ENCODE measurements around the gene KLHL33. TPM values are rescaled to one million over a fixed set of nuclear protein-coding genes. Genes with fewer than 3 reads are reported as not detected.

The KLHL33 gene
- total and polyA plus RNA-seq, 10 of the 15 experiments (the other 5 are each of a cell fraction or from before 2014, with no cell fraction given), result 0.01 to 0.16 (median 0.04) TPM; not detected in 5

GRCh38 chr14:20469242-20469889 is 33.4 kb upstream of the KLHL33 start, which contains the start of gene PNP (continued):
- peak in 1 of 2 experiments; percentile 26; a peak in 1 of 4 replicates for TF ChIP-seq BHLHE40 (IDR thresholded peaks at IDR 0.05; ENCODE audit: borderline replicate concordance in 1 of 2, low read depth in 2 of 2, low read length in 1 of 2)
- TF ChIP-seq ZBTB11 (CRISPR knock-in tag; IDR thresholded peaks at IDR 0.05), result no peak
- TF ChIP-seq POU2F2 (IDR thresholded peaks at IDR 0.05; ENCODE audit: borderline replicate concordance, low read depth, low read length), result peak; percentile 93; the same call in 2 of the 3 replicates
- TF ChIP-seq REST (IDR thresholded peaks at IDR 0.05; ENCODE audit: low read depth, low read length), result no peak
- peak; percentile 72 for TF ChIP-seq NBN (IDR thresholded peaks at IDR 0.05)
- peak; percentile 72; the same call in 1 of the 2 replicates for TF ChIP-seq TCF12 (IDR thresholded peaks at IDR 0.05; ENCODE audit: low read depth, low read length)
- no peak for TF ChIP-seq CEBPB (IDR thresholded peaks at IDR 0.05; ENCODE audit: borderline replicate concordance in 1 of 2, low read depth in 2 of 2, low read length in 2 of 2)
- TF ChIP-seq, protein P1, sequence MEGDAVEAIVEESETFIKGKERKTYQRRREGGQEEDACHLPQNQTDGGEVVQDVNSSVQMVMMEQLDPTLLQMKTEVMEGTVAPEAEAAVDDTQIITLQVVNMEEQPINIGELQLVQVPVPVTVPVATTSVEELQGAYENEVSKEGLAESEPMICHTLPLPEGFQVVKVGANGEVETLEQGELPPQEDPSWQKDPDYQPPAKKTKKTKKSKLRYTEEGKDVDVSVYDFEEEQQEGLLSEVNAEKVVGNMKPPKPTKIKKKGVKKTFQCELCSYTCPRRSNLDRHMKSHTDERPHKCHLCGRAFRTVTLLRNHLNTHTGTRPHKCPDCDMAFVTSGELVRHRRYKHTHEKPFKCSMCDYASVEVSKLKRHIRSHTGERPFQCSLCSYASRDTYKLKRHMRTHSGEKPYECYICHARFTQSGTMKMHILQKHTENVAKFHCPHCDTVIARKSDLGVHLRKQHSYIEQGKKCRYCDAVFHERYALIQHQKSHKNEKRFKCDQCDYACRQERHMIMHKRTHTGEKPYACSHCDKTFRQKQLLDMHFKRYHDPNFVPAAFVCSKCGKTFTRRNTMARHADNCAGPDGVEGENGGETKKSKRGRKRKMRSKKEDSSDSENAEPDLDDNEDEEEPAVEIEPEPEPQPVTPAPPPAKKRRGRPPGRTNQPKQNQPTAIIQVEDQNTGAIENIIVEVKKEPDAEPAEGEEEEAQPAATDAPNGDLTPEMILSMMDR (IDR thresholded peaks at IDR 0.05 in 2 of 3, conservative IDR thresholded peaks at IDR 0.05 in 1 of 3; ENCODE audit: control insufficient read depth in 2 of 3, extremely low read depth in 1 of 3, insufficient read depth in 1 of 3, low read depth in 3 of 3, low read length in 3 of 3), result 0 out of 6 replicates have a peak, but pooled peaks of 1 of the 3 experiments have one; percentile 7
- no peak for TF ChIP-seq RAD21 (IDR thresholded peaks at IDR 0.05; ENCODE audit: insufficient read depth, low read depth, low read length)
- TF ChIP-seq PKNOX1 (IDR thresholded peaks at IDR 0.05), result peak; percentile 21; the same call in 1 of the 2 replicates
- TF ChIP-seq FOS (IDR thresholded peaks at IDR 0.05; ENCODE audit: borderline replicate concordance, extremely low read depth, insufficient read length), result no peak
- TF ChIP-seq ZZZ3 (IDR thresholded peaks at IDR 0.05; ENCODE audit: control insufficient read depth, insufficient read length, low read depth), result no peak
- TF ChIP-seq CBX5 (IDR thresholded peaks at IDR 0.05; ENCODE audit: low read depth), result no peak
- no peak for TF ChIP-seq E2F8 (IDR thresholded peaks at IDR 0.05; ENCODE audit: low read depth, partially characterized antibody)
- no peak for TF ChIP-seq SREBF1 (IDR thresholded peaks at IDR 0.05; ENCODE audit: low read length)

Data from GM12878 (cell line).